Parathyroid adenoma (tissue), 2 donors: ENCODE data around the gene HEMGN.
"Not testable (repeated sequence)": the region's sequence is repeated elsewhere in the genome, so short reads cannot be mapped to it uniquely, and the experiment has no call there.

Experiments used
- H2AFZ ChIP-seq: fragments of 300-600 bp; sonication (generic); one replicate; pipeline ENCODE4 v1.7.0; 2017; ENCODE audit warnings: antibody characterized with exemption, mild to moderate bottlenecking
- H3K27ac ChIP-seq: fragments of 300-600 bp; sonication (generic); one replicate; pipeline ENCODE4 v1.7.0; 2017
- H3K27me3 ChIP-seq: fragments of 300-600 bp; sonication (generic); one replicate; pipeline ENCODE4 v1.7.0; 2017; ENCODE audit warnings: low read length; ENCODE audit not compliant: control insufficient read depth, insufficient read depth
- H3K36me3 ChIP-seq: fragments of 300-600 bp; sonication (generic); one replicate; pipeline ENCODE4 v1.7.0; 2017; ENCODE audit warnings: low read length; ENCODE audit not compliant: control insufficient read depth, insufficient read depth
- H3K4me1 ChIP-seq: fragments of 300-600 bp; sonication (generic); one replicate; pipeline ENCODE4 v1.7.0; 2017; ENCODE audit warnings: control low read depth
- H3K4me2 ChIP-seq: fragments of 300-600 bp; sonication (generic); one replicate; pipeline ENCODE4 v1.7.0; 2017; ENCODE audit warnings: low read length
- H3K4me3 ChIP-seq: fragments of 300-600 bp; sonication (generic); one replicate; pipeline ENCODE4 v1.7.0; 2017; ENCODE audit warnings: low read depth, low read length
- H3K79me2 ChIP-seq: fragments of 300-600 bp; sonication (generic); one replicate; pipeline ENCODE4 v1.7.0; 2017; ENCODE audit warnings: control low read depth
- H3K9ac ChIP-seq: fragments of 300-600 bp; sonication (generic); one replicate; pipeline ENCODE4 v1.7.0; 2017; ENCODE audit warnings: mild to moderate bottlenecking
- H3K9me3 ChIP-seq: fragments of 300-600 bp; sonication (generic); one replicate; pipeline ENCODE4 v1.7.0; 2017; ENCODE audit warnings: low read length; ENCODE audit not compliant: control insufficient read depth
- CTCF ChIP-seq: fragments of 300-600 bp; sonication (generic); IDR thresholded peaks from one replicate; pipeline ENCODE4 v1.7.0; 2017; ENCODE audit warnings: antibody characterized with exemption, mild to moderate bottlenecking
- donor health status: primary hyperparathyroidism.

HEMGN gene

DNA sequence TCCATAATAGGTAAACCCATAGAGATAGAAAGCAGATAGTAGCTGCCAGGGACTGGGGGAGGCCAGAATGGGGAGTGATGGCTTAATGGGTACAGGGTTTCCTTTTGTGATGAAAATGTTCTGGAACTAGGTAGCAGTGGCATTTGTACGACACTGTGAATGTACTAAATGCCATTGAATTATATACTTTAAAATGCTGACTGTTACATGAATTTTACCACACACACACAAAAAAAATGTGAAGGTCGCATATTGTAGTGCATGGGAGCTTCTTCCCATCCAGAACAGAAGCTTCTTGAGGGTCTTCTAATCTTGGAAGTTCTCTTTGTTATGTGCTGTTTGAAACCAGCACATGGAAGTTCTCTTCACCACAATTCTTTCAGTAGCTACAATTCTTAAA is 25.3 kb upstream of the HEMGN start:
- H3K79me2 ChIP-seq: no peaks in the 10 kb centered on the region
- H3K27ac ChIP-seq: no peak overlapping the region
- H3K4me2 ChIP-seq: no peak overlapping the region
- H3K9me3 ChIP-seq: no peaks in the 10 kb centered on the region
- no peaks in the 10 kb centered on the region for H3K4me1 ChIP-seq
- H3K4me3 ChIP-seq: no peak overlapping the region
- H3K9ac ChIP-seq: no peak overlapping the region
- no peaks in the 10 kb centered on the region for H3K36me3 ChIP-seq
- H3K27me3 ChIP-seq: no peaks in the 10 kb centered on the region
- H2AFZ ChIP-seq: no peak overlapping the region
- TF ChIP-seq CTCF: no peak

- no peak for TF ChIP-seq CTCF
- no peak overlapping the region for H2AFZ ChIP-seq
- no peak overlapping the region for H3K4me2 ChIP-seq
- no peak overlapping the region for H3K27ac ChIP-seq
- no peaks in the 10 kb centered on the region for H3K4me1 ChIP-seq
- no peak overlapping the region for H3K4me3 ChIP-seq
- H3K79me2 ChIP-seq: no peaks in the 10 kb centered on the region
- no peaks in the 10 kb centered on the region for H3K27me3 ChIP-seq
- H3K9me3 ChIP-seq: no peaks in the 10 kb centered on the region
- H3K36me3 ChIP-seq: no peaks in the 10 kb centered on the region
- no peak overlapping the region for H3K9ac ChIP-seq
Observed at GRCh38 chr9:97962575-97962974, 24.6 kb upstream of the HEMGN start.

DNA sequence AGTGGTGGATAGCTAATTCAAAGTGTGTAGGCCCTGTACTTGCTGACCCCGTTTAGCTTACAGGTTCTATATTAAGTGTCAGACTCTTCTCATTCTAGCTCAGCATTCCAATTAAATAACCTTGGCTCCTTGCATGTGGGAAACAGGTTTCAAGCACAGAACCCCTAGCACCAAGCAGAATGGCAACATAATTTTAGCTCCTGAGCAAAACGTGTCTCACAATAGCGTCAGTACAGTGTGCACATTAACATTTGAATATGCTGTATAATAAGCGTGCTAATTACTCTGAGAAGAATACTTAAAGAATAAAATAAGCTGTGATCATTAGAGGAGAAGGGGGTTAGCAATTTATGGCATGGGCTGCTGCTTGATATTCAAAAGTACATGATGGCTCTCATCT is 24.2 kb upstream of the HEMGN start:
- no peak for TF ChIP-seq CTCF
- Histone ChIP-seq H2AFZ (no peak overlapping the region), H3K79me2 (no peaks in the 10 kb centered on the region), H3K27me3 (no peaks in the 10 kb centered on the region), H3K9me3 (no peaks in the 10 kb centered on the region), H3K4me2 (no peak overlapping the region), H3K27ac (no peak overlapping the region), H3K36me3 (no peaks in the 10 kb centered on the region), H3K4me3 (no peak overlapping the region), H3K9ac (no peak overlapping the region), H3K4me1 (no peaks in the 10 kb centered on the region)

- H3K79me2 ChIP-seq: no peaks in the 10 kb centered on the region
- no peaks in the 10 kb centered on the region for H3K4me1 ChIP-seq
- TF ChIP-seq CTCF: no peak
- H2AFZ ChIP-seq: no peak overlapping the region
- no peak overlapping the region for H3K4me3 ChIP-seq
- H3K36me3 ChIP-seq: no peaks in the 10 kb centered on the region
- no peaks in the 10 kb centered on the region for H3K9me3 ChIP-seq
- H3K9ac ChIP-seq: no peak overlapping the region
- H3K27me3 ChIP-seq: no peaks in the 10 kb centered on the region
- no peak overlapping the region for H3K4me2 ChIP-seq
- H3K27ac ChIP-seq: no peak overlapping the region
Observed at GRCh38 chr9:97961361-97961760, 23.4 kb upstream of the HEMGN start.

GRCh38 chr9:97960678-97961328 is 22.8 kb upstream of the HEMGN start:
- H3K36me3 ChIP-seq, H3K4me3 ChIP-seq, H3K9me3 ChIP-seq, H3K9ac ChIP-seq, H3K4me1 ChIP-seq, H3K27me3 ChIP-seq, H2AFZ ChIP-seq, H3K79me2 ChIP-seq, H3K27ac ChIP-seq, H3K4me2 ChIP-seq: not testable (repeated sequence)
